Measurements from ENCODE around the gene APBA2.
"Not testable (repeated sequence)": the region's sequence is repeated elsewhere in the genome, so short reads cannot be mapped to it uniquely, and the experiment has no call there.

Gene APBA2

GRCh38 chr15:28878209-28878608, 7.6 kb upstream of the APBA2 start:
- no peak for DNase-seq (ENCODE audit: low spot score)

GRCh38 chr15:28879551-28879950, 6.2 kb upstream of the APBA2 start:
- no peak for DNase-seq (ENCODE audit: low spot score)

- DNase-seq (ENCODE audit: low spot score), result no peak
Observed at GRCh38 chr15:28880680-28881079, 5.1 kb upstream of the APBA2 start.

- DNase-seq (ENCODE audit: low spot score), result no peak
Observed at GRCh38 chr15:28881170-28881569, 4.6 kb upstream of the APBA2 start.

GRCh38 chr15:28881600-28881999, 4.2 kb upstream of the APBA2 start:
- DNase-seq (ENCODE audit: low spot score), result no peak

GRCh38 chr15:28884151-28884940, 1.4 kb upstream of the APBA2 start:
- DNase-seq (ENCODE audit: low spot score), result no peak

- no peak for DNase-seq (ENCODE audit: low spot score)
Observed at GRCh38 chr15:28885128-28885629, 595 bp upstream of the APBA2 start.

- no peak for DNase-seq (ENCODE audit: low spot score)
Observed at GRCh38 chr15:28886431-28887338, 911 bp downstream of the APBA2 start.

GRCh38 chr15:28887339-28888174, 1.8 kb downstream of the APBA2 start:
- DNase-seq (ENCODE audit: low spot score), result no peak

- no peak for DNase-seq (ENCODE audit: low spot score)
Observed at GRCh38 chr15:28888302-28888894, 2.6 kb downstream of the APBA2 start.

- DNase-seq (ENCODE audit: low spot score), result no peak
Observed at GRCh38 chr15:28888900-28889299, 3.1 kb downstream of the APBA2 start.

- DNase-seq (ENCODE audit: low spot score), result no peak
Observed at GRCh38 chr15:28889346-28889745, 3.6 kb downstream of the APBA2 start.

GRCh38 chr15:28889871-28890270, 4.1 kb downstream of the APBA2 start:
- not testable (repeated sequence) for DNase-seq (ENCODE audit: low spot score)

GRCh38 chr15:28890291-28890690, 4.5 kb downstream of the APBA2 start:
- not testable (repeated sequence) for DNase-seq (ENCODE audit: low spot score)

GRCh38 chr15:28890711-28891495, 5.1 kb downstream of the APBA2 start:
- DNase-seq (ENCODE audit: low spot score), result no peak

- DNase-seq (ENCODE audit: low spot score), result no peak
Observed at GRCh38 chr15:28891588-28891987, 5.8 kb downstream of the APBA2 start.

GRCh38 chr15:28892789-28893610, 7.2 kb downstream of the APBA2 start:
- DNase-seq (ENCODE audit: low spot score), result no peak

GRCh38 chr15:28894631-28895030, 8.9 kb downstream of the APBA2 start:
- DNase-seq (ENCODE audit: low spot score), result no peak

GRCh38 chr15:28895146-28895545, 9.4 kb downstream of the APBA2 start:
- DNase-seq (ENCODE audit: low spot score), result no peak

GRCh38 chr15:28895566-28895965, 9.8 kb downstream of the APBA2 start:
- DNase-seq (ENCODE audit: low spot score), result no peak

All from HuH-7.5 (cell line).